Prostate gland (tissue), 2 donors: ENCODE data around the gene BCAN. TPM values are rescaled to one million over a fixed set of nuclear protein-coding genes. Genes with fewer than 3 reads are reported as not detected.

ENCODE experiments used
- DNase-seq: peaks from one replicate; pipeline ENCODE4 v3.0.0-alpha.2; 2019; ENCODE audit warnings: low spot score
- H3K27ac ChIP-seq, 2 donors: fragments of 200-600 bp; sonication (generic); 2 replicates each; pipeline ENCODE4 v1.5.1; 2017 to 2019
- H3K27me3 ChIP-seq: fragments of 200-600 bp; sonication (generic); replicated peaks from 2 replicates; pipeline ENCODE4 v1.5.1; 2019; ENCODE audit not compliant: insufficient read depth
- H3K36me3 ChIP-seq, 2 donors: fragments of 200-600 bp; sonication (generic); 1 replicate in 1 of 2; 2 replicates in 1 of 2; pipeline versions ENCODE4 v1.5.1 to v1.8.1; 2017 to 2019
- H3K4me1 ChIP-seq: fragments of 200-600 bp; sonication (generic); replicated peaks from 2 replicates; pipeline ENCODE4 v1.5.1; 2019
- H3K4me3 ChIP-seq, 2 donors: fragments of 200-600 bp; sonication (generic); 2 replicates each; pipeline ENCODE4 v1.5.1; 2017 to 2019
- H3K9me3 ChIP-seq: fragments of 200-600 bp; sonication (generic); 2 replicates; pipeline ENCODE4 v1.5.1; 2017
- POLR2A ChIP-seq: fragments of 450-650 bp; IDR thresholded peaks from one replicate; pipeline ENCODE4 v1.6.1; 2016; ENCODE audit warnings: antibody characterized with exemption, mild to moderate bottlenecking
- POLR2AphosphoS5 ChIP-seq: sonication (generic); formaldehyde crosslinking; IDR thresholded peaks from one replicate; pipeline ENCODE4 v1.6.1; 2017; ENCODE audit warnings: antibody characterized with exemption
- WGBS: methylation state at CpG from one replicate; pipeline ENCODE4 v1.1.5; 2018; 5-methylcytosine and 5-hydroxymethylcytosine counted together
- intact Hi-C: fragments of 100-400 bp; cut with DNase I; formaldehyde crosslinking; loops from one replicate; pipeline ENCODE4 v1.14.2; 2022
- total RNA-seq, 2 donors: library from RNA; depleted of rRNA; stranded (reverse); fragments of >200 nt; gene quantifications; one replicate each; pipeline ENCODE4 v1.1.0, GENCODE V29; 2016
- TF ChIP-seq, protein P1 (sequence below), 4 experiments: fragments of 200-600 bp in 2 of 4; fragments of 450-650 bp in 2 of 4; sonication (generic) in 2 of 4; IDR thresholded peaks; 1 replicate in 3 of 4; 2 replicates in 1 of 4; pipeline ENCODE4 v1.5.1; 2016 to 2019; ENCODE audit warnings: antibody characterized with exemption in 4 of 4, mild to moderate bottlenecking in 2 of 4, moderate library complexity in 2 of 4

Gene BCAN
- total RNA-seq, 2 donors from 2014 or later, result 4.9 TPM; not detected in 1

DNA sequence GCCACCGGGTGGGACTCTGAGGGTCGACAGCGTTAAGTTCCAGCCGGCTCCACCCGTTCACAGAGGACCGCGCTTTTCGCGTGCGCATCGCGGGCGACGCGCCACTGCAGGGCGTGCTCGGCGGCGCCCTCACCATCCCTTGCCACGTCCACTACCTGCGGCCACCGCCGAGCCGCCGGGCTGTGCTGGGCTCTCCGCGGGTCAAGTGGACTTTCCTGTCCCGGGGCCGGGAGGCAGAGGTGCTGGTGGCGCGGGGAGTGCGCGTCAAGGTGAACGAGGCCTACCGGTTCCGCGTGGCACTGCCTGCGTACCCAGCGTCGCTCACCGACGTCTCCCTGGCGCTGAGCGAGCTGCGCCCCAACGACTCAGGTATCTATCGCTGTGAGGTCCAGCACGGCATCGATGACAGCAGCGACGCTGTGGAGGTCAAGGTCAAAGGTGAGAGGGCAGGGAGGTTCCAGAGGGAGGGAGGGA lies 4.9 kb downstream of the BCAN start:
- intact Hi-C loops, result no loop called here

DNA sequence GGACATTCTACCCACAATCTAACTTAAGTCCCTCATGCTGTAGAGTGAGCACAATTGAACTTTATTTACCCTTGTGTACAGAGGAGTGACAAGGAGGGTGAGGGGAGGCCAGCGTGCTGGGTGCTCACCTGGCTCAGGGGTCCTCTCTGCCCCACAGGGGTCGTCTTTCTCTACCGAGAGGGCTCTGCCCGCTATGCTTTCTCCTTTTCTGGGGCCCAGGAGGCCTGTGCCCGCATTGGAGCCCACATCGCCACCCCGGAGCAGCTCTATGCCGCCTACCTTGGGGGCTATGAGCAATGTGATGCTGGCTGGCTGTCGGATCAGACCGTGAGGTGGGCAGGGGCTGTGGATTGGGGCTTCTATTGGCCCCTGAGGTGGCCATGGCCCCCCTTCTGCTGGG lies 5.4 kb downstream of the BCAN start:
- no peak overlapping the region for H3K4me3 ChIP-seq
- no peaks in the 10 kb centered on the region for H3K36me3 ChIP-seq
- intact Hi-C loops, result no loop called here
- WGBS, result 71% methylated on average over 10 of the region's 10 CpGs
- no peaks in the 10 kb centered on the region for H3K9me3 ChIP-seq
- H3K27me3 ChIP-seq, result peaks cover 9% of the 10 kb centered on the region
- H3K27ac ChIP-seq, result no peak overlapping the region
- no peak for TF ChIP-seq POLR2AphosphoS5
- TF ChIP-seq, protein P1, sequence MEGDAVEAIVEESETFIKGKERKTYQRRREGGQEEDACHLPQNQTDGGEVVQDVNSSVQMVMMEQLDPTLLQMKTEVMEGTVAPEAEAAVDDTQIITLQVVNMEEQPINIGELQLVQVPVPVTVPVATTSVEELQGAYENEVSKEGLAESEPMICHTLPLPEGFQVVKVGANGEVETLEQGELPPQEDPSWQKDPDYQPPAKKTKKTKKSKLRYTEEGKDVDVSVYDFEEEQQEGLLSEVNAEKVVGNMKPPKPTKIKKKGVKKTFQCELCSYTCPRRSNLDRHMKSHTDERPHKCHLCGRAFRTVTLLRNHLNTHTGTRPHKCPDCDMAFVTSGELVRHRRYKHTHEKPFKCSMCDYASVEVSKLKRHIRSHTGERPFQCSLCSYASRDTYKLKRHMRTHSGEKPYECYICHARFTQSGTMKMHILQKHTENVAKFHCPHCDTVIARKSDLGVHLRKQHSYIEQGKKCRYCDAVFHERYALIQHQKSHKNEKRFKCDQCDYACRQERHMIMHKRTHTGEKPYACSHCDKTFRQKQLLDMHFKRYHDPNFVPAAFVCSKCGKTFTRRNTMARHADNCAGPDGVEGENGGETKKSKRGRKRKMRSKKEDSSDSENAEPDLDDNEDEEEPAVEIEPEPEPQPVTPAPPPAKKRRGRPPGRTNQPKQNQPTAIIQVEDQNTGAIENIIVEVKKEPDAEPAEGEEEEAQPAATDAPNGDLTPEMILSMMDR (IDR thresholded peaks at IDR 0.05), result no peak
- no peak for TF ChIP-seq POLR2A
- DNase-seq, result no peak
- no peaks in the 10 kb centered on the region for H3K4me1 ChIP-seq

More for the DNA sequence above, 4.9 kb downstream of the BCAN start:
- 18% methylated on average over 30 of the region's 51 CpGs for WGBS
- H3K4me1 ChIP-seq, result no peaks in the 10 kb centered on the region
- H3K36me3 ChIP-seq, result no peaks in the 10 kb centered on the region
- H3K9me3 ChIP-seq, result no peaks in the 10 kb centered on the region
- no peak overlapping the region for H3K27ac ChIP-seq
- TF ChIP-seq, protein P1 (IDR thresholded peaks at IDR 0.05), result no peak
- TF ChIP-seq POLR2A (no peak), POLR2AphosphoS5 (no peak)
- peaks cover 14% of the 10 kb centered on the region for H3K27me3 ChIP-seq
- no peak overlapping the region for H3K4me3 ChIP-seq
- DNase-seq, result no peak

DNA sequence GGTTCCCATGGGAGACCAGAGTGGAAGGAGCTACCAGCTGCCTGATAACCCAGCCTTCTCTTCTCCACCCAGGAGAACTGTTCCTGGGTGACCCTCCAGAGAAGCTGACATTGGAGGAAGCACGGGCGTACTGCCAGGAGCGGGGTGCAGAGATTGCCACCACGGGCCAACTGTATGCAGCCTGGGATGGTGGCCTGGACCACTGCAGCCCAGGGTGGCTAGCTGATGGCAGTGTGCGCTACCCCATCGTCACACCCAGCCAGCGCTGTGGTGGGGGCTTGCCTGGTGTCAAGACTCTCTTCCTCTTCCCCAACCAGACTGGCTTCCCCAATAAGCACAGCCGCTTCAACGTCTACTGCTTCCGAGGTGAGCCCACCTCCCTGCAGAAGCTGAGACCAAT lies 6.6 kb downstream of the BCAN start:
- peaks cover 9% of the 10 kb centered on the region for H3K27me3 ChIP-seq
- no peaks in the 10 kb centered on the region for H3K4me1 ChIP-seq
- no peaks in the 10 kb centered on the region for H3K36me3 ChIP-seq
- no peaks in the 10 kb centered on the region for H3K9me3 ChIP-seq
- TF ChIP-seq, protein P1 (IDR thresholded peaks at IDR 0.05), result no peak
- TF ChIP-seq POLR2AphosphoS5, result no peak
- TF ChIP-seq POLR2A, result no peak
- intact Hi-C loops, result no loop called here
- 84% methylated on average over 7 of the region's 10 CpGs for WGBS
- DNase-seq, result no peak
- no peak overlapping the region for H3K27ac ChIP-seq
- H3K4me3 ChIP-seq, result no peak overlapping the region

DNA sequence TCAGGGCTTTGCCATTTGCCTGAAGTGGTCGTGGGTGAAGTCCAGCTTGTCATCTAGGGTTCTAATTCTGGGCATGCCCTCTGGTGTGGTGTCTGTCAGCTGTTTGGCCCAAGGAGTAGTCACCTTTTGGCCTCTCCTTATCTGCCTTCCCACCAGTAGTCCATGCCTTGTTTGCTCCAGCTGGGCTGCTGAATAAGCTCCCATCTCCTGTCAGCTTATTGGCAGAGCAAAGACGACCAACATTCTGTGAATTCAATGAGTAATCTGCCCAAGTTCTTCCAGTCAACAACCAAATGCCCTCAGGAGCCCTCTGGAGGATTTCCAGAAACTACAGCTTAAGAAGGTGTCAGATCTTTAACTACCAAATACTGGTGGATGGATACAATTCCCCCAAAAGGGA lies 7.0 kb downstream of the BCAN start:
- no peak overlapping the region for H3K27ac ChIP-seq
- H3K4me1 ChIP-seq, result no peaks in the 10 kb centered on the region
- peaks cover 9% of the 10 kb centered on the region for H3K27me3 ChIP-seq
- TF ChIP-seq POLR2AphosphoS5 (no peak), POLR2A (no peak)
- TF ChIP-seq, protein P1 (IDR thresholded peaks at IDR 0.05), result no peak
- DNase-seq, result no peak
- 13% methylated on average over 2 of the region's 2 CpGs for WGBS
- H3K4me3 ChIP-seq, result no peak overlapping the region
- no peaks in the 10 kb centered on the region for H3K9me3 ChIP-seq
- intact Hi-C loops, result no loop called here
- H3K36me3 ChIP-seq, result no peaks in the 10 kb centered on the region

DNA sequence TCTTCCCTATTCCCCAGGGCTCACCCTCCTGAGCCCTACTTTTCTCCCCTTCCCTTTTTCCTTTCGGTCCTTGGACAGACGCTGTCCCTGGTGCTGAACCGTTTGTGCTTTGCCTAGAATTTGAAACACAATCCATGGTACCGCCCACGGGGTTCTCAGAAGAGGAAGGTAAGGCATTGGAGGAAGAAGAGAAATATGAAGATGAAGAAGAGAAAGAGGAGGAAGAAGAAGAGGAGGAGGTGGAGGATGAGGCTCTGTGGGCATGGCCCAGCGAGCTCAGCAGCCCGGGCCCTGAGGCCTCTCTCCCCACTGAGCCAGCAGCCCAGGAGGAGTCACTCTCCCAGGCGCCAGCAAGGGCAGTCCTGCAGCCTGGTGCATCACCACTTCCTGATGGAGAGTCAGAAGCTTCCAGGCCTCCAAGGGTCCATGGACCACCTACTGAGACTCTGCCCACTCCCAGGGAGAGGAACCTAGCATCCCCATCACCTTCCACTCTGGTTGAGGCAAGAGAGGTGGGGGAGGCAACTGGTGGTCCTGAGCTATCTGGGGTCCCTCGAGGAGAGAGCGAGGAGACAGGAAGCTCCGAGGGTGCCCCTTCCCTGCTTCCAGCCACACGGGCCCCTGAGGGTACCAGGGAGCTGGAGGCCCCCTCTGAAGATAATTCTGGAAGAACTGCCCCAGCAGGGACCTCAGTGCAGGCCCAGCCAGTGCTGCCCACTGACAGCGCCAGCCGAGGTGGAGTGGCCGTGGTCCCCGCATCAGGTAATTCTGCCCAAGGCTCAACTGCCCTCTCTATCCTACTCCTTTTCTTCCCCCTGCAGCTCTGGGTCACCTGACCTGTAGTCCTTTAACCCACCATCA lies 10.4 kb downstream of the BCAN start:
- Histone ChIP-seq H3K27ac (no peak overlapping the region), H3K4me1 (peaks cover 7% of the 10 kb centered on the region), H3K36me3 (no peaks in the 10 kb centered on the region), H3K27me3 (peaks cover 5% of the 10 kb centered on the region), H3K4me3 (no peak overlapping the region), H3K9me3 (no peaks in the 10 kb centered on the region)
- intact Hi-C loops, result no loop called here
- no peak for TF ChIP-seq POLR2A
- TF ChIP-seq, protein P1 (IDR thresholded peaks at IDR 0.05), result no peak
- TF ChIP-seq POLR2AphosphoS5, result no peak
- DNase-seq, result no peak
- WGBS, result 47% methylated on average over 16 of the region's 16 CpGs
